ENCODE results near the gene KIFC3.
"Not testable (repeated sequence)": the region's sequence is repeated elsewhere in the genome, so short reads cannot be mapped to it uniquely, and the experiment has no call there.

Gene KIFC3

DNA sequence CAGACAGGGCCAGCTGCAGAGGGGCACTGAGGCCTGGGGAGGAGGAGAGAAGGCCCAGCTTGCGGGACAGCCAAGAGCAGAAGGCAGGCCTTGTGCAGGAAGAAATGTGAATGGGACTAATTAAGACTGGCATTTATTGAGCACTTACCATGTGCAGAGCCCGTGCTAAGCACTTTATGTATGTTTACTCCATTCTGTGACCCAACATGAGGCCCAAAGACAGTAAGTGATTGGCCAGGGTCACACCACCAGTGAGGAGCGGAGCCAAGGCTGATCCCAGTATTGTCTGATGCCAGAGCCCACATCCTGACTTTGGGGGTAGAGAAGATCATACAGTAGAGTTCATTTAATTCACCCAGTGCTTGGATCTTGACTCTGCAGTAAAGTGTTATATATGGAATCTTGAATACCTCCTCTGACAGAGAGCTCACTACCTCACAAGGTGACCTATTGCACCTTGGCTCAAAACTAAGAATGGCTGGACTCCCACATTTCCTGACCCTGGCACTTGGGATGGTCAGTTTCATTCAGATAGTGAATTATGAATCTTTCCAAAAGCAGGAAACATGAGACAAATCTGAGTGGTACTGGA, 53.1 kb downstream of the KIFC3 start:
- no peaks in the 10 kb centered on the region for H3K4me1 ChIP-seq (ENCODE audit: control insufficient read depth in 5 of 5, insufficient read depth in 5 of 5, low read length in 5 of 5)
- H3K9ac ChIP-seq (ENCODE audit: low read length in 5 of 5) = no peak overlapping the region
- H3K4me3 ChIP-seq (ENCODE audit: low read depth in 1 of 5, low read length in 5 of 5) = no peak overlapping the region
- no peak overlapping the region for H3K27ac ChIP-seq (ENCODE audit: low read depth, low read length)
- H3K27me3 ChIP-seq (ENCODE audit: control insufficient read depth in 5 of 5, insufficient read depth in 4 of 5, low read length in 5 of 5) = no peaks in the 10 kb centered on the region
- no peaks in the 10 kb centered on the region for H3K9me3 ChIP-seq (ENCODE audit: control insufficient read depth in 5 of 5, low read length in 5 of 5)
- H3K36me3 ChIP-seq (ENCODE audit: control insufficient read depth in 5 of 5, insufficient read depth in 5 of 5, low read length in 5 of 5) = peaks cover 0 to 65% (median 36%) of the 10 kb centered on the region in 5 donors

DNA sequence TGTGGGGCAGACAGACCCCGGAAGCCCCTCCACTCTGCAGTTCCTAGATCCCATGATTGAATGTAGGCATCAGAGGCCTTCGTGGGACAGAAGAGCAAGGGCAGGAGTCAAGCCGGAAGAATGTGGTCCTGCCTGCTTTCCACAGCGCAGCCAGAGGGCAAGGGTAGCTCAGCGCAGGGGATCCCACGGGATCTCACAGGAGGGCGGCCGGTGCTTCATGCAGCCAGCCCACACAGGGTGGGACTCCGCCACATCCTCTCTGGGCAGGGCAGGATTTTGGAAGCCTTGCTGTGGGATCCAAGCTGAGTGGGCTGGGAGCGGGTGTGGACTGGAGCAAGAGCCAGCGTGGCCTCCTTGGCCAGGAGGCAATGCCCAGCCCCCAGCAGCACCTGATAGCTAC, 53.7 kb downstream of the KIFC3 start:
- no peaks in the 10 kb centered on the region for H3K9me3 ChIP-seq (ENCODE audit: control insufficient read depth in 5 of 5, low read length in 5 of 5)
- no peaks in the 10 kb centered on the region for H3K27me3 ChIP-seq (ENCODE audit: control insufficient read depth in 5 of 5, insufficient read depth in 4 of 5, low read length in 5 of 5)
- peaks cover 0 to 67% (median 36%) of the 10 kb centered on the region in 5 donors for H3K36me3 ChIP-seq (ENCODE audit: control insufficient read depth in 5 of 5, insufficient read depth in 5 of 5, low read length in 5 of 5)
- H3K9ac ChIP-seq (ENCODE audit: low read length in 5 of 5) = no peak overlapping the region
- no peak overlapping the region for H3K27ac ChIP-seq (ENCODE audit: low read depth, low read length)
- no peaks in the 10 kb centered on the region for H3K4me1 ChIP-seq (ENCODE audit: control insufficient read depth in 5 of 5, insufficient read depth in 5 of 5, low read length in 5 of 5)
- H3K4me3 ChIP-seq (ENCODE audit: low read depth in 1 of 5, low read length in 5 of 5) = no peak overlapping the region

DNA sequence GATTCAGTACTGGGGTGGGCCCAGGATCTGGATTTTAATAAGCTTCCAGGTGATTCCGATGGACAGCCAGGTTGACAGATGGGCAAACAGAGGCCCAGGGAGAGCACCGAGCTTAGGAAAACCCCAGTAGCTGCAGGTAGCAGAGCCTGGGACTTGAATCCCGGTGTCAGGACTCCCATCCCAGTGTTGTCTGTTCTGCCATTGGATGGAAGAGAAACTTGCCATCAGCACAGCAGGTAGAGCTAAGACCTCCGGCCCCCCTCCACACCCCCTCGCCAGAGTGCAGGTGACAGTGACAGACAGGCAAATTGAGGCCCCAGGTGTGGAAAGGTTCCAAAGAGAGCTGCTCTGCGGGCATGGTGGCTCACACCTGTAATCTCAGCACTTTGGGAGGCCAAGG, 54.3 kb downstream of the KIFC3 start:
- Histone ChIP-seq H3K27ac (ENCODE audit: low read depth, low read length) (no peak overlapping the region), H3K27me3 (ENCODE audit: control insufficient read depth in 5 of 5, insufficient read depth in 4 of 5, low read length in 5 of 5) (no peaks in the 10 kb centered on the region), H3K4me1 (ENCODE audit: control insufficient read depth in 5 of 5, insufficient read depth in 5 of 5, low read length in 5 of 5) (no peaks in the 10 kb centered on the region), H3K9me3 (ENCODE audit: control insufficient read depth in 5 of 5, low read length in 5 of 5) (no peaks in the 10 kb centered on the region), H3K9ac (ENCODE audit: low read length in 5 of 5) (no peak overlapping the region), H3K36me3 (ENCODE audit: control insufficient read depth in 5 of 5, insufficient read depth in 5 of 5, low read length in 5 of 5) (peaks cover 0 to 64% (median 33%) of the 10 kb centered on the region in 5 donors), H3K4me3 (ENCODE audit: low read depth in 1 of 5, low read length in 5 of 5) (no peak overlapping the region)

DNA sequence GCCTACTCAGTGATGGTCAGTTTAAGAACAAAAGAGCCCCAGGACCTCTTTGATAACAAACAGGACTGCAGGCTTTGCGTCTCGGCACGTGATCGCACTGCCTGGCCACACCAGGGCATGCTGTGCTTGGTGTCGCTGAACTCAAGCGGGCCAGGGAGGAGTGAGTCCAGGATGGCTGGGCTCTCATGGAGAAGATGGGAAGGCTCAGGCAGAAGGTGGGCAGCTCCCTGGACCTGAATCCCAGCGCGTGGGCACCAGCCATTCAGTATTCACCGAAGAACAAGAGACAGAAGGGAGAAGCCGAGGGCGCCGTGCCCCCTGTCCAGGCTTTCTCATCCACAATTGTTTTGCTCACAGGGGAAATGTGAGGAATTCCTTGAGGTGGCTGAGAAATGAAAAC, 54.8 kb downstream of the KIFC3 start:
- Histone ChIP-seq H3K9me3 (ENCODE audit: control insufficient read depth in 5 of 5, low read length in 5 of 5) (no peaks in the 10 kb centered on the region), H3K4me1 (ENCODE audit: control insufficient read depth in 5 of 5, insufficient read depth in 5 of 5, low read length in 5 of 5) (no peaks in the 10 kb centered on the region), H3K4me3 (ENCODE audit: low read depth in 1 of 5, low read length in 5 of 5) (no peak overlapping the region), H3K27me3 (ENCODE audit: control insufficient read depth in 5 of 5, insufficient read depth in 4 of 5, low read length in 5 of 5) (no peaks in the 10 kb centered on the region), H3K36me3 (ENCODE audit: control insufficient read depth in 5 of 5, insufficient read depth in 5 of 5, low read length in 5 of 5) (peaks cover 0 to 59% (median 33%) of the 10 kb centered on the region in 5 donors), H3K27ac (ENCODE audit: low read depth, low read length) (no peak overlapping the region), H3K9ac (ENCODE audit: low read length in 5 of 5) (no peak overlapping the region)

DNA sequence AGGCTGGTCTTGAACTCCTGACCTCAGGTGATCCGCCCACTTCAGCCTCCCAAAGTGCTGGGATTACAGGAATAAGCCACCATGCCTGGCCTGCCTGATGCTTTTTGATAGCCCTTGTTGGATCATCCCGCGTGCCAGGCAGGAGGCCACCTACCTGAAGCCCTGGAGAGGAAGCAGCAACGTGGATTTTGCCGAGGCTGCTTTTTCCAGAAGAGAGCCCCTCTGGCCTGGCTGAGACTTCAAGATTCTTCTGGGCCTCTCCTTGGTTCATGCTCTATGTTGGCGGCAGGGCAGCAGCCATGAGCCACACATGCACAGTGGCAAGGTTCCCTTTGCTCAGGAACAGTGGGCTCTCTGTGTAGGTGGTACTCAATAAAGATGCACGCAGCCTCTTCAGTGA, 55.2 kb downstream of the KIFC3 start:
- no peak overlapping the region for H3K27ac ChIP-seq (ENCODE audit: low read depth, low read length)

DNA sequence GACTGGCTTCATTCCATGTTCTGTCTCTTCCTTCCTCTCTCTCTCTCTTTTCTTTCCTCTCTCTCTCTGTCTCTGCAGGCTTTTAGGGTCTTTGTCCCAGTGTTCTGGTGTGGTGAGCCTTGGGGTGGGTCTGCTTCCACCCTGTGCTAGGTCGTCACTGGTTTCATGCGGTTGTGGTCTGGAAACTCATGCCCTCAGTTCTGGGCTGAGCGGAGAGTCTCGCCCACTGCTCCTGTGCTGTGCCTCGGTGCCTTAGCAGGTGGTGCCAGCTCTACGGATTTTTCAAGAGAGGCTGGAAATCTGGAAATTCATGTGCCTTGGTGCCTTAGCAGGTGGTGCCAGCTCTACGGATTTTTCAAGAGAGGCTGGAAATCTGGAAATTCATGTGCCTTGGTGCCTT, 56.0 kb downstream of the KIFC3 start:
- peaks cover 0 to 53% (median 27%) of the 10 kb centered on the region in 5 donors for H3K36me3 ChIP-seq (ENCODE audit: control insufficient read depth in 5 of 5, insufficient read depth in 5 of 5, low read length in 5 of 5)
- not testable (repeated sequence) for H3K4me1 ChIP-seq (ENCODE audit: control insufficient read depth in 5 of 5, insufficient read depth in 5 of 5, low read length in 5 of 5); H3K9ac ChIP-seq (ENCODE audit: low read length in 5 of 5); H3K9me3 ChIP-seq (ENCODE audit: control insufficient read depth in 5 of 5, low read length in 5 of 5); H3K27ac ChIP-seq (ENCODE audit: low read depth, low read length); H3K4me3 ChIP-seq (ENCODE audit: low read depth in 1 of 5, low read length in 5 of 5); H3K27me3 ChIP-seq (ENCODE audit: control insufficient read depth in 5 of 5, insufficient read depth in 4 of 5, low read length in 5 of 5)

More for the DNA sequence above, 55.2 kb downstream of the KIFC3 start:
- Histone ChIP-seq H3K4me1 (ENCODE audit: control insufficient read depth in 5 of 5, insufficient read depth in 5 of 5, low read length in 5 of 5) (no peaks in the 10 kb centered on the region), H3K27me3 (ENCODE audit: control insufficient read depth in 5 of 5, insufficient read depth in 4 of 5, low read length in 5 of 5) (no peaks in the 10 kb centered on the region), H3K9ac (ENCODE audit: low read length in 5 of 5) (no peak overlapping the region), H3K36me3 (ENCODE audit: control insufficient read depth in 5 of 5, insufficient read depth in 5 of 5, low read length in 5 of 5) (peaks cover 0 to 59% (median 33%) of the 10 kb centered on the region in 5 donors), H3K4me3 (ENCODE audit: low read depth in 1 of 5, low read length in 5 of 5) (no peak overlapping the region), H3K9me3 (ENCODE audit: control insufficient read depth in 5 of 5, low read length in 5 of 5) (no peaks in the 10 kb centered on the region)

DNA sequence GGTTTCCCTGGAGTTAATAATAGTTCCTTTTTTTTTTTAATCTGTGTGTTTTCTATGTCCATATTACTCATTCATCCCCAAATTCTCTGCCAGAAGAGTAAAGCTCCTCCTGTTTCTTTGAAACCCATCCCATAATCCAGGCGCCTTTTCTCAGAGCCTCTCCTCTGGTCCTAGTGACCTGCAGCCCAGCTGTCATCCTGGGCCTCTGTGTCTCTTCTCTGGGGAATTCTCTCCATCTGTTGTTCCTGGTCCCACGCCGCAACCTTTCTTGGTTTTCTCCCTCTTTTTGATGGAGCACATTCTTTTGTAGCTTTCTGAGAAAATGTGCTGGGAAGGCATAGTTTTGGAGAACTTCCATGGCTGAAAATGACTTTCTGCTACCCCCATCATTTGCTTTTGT, 56.5 kb downstream of the KIFC3 start:
- Histone ChIP-seq H3K4me3 (ENCODE audit: low read depth in 1 of 5, low read length in 5 of 5) (no peak overlapping the region), H3K27ac (ENCODE audit: low read depth, low read length) (no peak overlapping the region)

DNA sequence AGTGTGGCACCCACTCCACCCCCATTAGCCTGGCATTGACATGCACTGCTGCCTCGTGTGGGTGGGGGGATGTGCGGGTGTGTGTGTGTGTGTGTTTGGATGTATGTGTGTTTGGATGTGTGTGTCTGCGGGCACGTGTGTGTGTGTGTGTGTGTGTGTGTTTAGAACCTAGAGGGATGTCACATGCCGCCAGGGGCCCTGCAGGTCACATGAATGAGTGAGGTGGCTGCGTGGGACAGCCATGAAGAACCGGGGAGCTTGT, 57.7 kb downstream of the KIFC3 start:
- H3K9me3 ChIP-seq (ENCODE audit: control insufficient read depth in 5 of 5, low read length in 5 of 5) = no peaks in the 10 kb centered on the region
- H3K4me3 ChIP-seq (ENCODE audit: low read depth in 1 of 5, low read length in 5 of 5) = no peak overlapping the region
- H3K27ac ChIP-seq (ENCODE audit: low read depth, low read length) = no peak overlapping the region
- peaks cover 0 to 47% (median 18%) of the 10 kb centered on the region in 5 donors for H3K36me3 ChIP-seq (ENCODE audit: control insufficient read depth in 5 of 5, insufficient read depth in 5 of 5, low read length in 5 of 5)
- H3K27me3 ChIP-seq (ENCODE audit: control insufficient read depth in 5 of 5, insufficient read depth in 4 of 5, low read length in 5 of 5) = no peaks in the 10 kb centered on the region
- no peaks in the 10 kb centered on the region for H3K4me1 ChIP-seq (ENCODE audit: control insufficient read depth in 5 of 5, insufficient read depth in 5 of 5, low read length in 5 of 5)
- H3K9ac ChIP-seq (ENCODE audit: low read length in 5 of 5) = no peak overlapping the region

More for the DNA sequence above, 56.5 kb downstream of the KIFC3 start:
- no peaks in the 10 kb centered on the region for H3K4me1 ChIP-seq (ENCODE audit: control insufficient read depth in 5 of 5, insufficient read depth in 5 of 5, low read length in 5 of 5)
- no peaks in the 10 kb centered on the region for H3K27me3 ChIP-seq (ENCODE audit: control insufficient read depth in 5 of 5, insufficient read depth in 4 of 5, low read length in 5 of 5)
- no peaks in the 10 kb centered on the region for H3K9me3 ChIP-seq (ENCODE audit: control insufficient read depth in 5 of 5, low read length in 5 of 5)
- H3K36me3 ChIP-seq (ENCODE audit: control insufficient read depth in 5 of 5, insufficient read depth in 5 of 5, low read length in 5 of 5) = peaks cover 0 to 47% (median 21%) of the 10 kb centered on the region in 5 donors
- no peak overlapping the region for H3K9ac ChIP-seq (ENCODE audit: low read length in 5 of 5)

DNA sequence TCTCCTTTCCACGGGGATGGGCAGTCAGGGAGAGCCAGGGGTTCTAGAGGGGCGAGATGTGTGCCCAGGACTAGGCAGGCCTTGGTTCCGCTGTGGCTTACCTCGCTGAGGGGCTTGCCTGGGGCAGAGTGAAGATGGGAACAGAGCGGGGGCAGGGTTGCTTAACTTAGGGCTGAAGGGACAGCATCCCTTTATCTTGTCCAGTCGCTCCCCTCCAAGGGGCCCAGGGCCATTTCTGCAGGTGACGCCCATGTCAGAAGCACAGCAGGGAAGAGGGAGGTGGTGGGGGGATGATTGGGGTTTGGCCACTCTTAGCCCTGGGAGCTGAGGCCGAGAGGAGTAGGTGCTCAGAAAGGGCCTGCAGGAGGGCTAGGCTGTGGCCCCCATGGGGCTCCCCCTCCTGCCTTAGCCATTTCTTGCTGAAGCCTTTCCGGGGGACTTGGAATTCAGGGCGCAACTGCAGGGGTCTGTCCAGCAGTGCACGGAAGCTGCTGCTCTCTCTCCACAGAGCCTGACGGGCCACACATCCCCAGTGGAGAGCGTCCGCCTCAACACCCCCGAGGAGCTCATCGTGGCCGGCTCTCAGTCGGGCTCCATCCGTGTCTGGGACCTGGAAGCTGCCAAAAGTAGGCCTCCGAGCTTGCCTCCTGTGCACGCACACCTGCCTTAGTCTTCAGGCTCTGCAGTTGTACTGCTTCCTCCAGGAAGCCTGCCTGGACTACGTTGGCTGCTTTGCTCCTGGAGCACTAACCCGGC, 58.2 kb downstream of the KIFC3 start:
- no peak overlapping the region for H3K27ac ChIP-seq (ENCODE audit: low read depth, low read length)
- no peaks in the 10 kb centered on the region for H3K9me3 ChIP-seq (ENCODE audit: control insufficient read depth in 5 of 5, low read length in 5 of 5)
- no peaks in the 10 kb centered on the region for H3K27me3 ChIP-seq (ENCODE audit: control insufficient read depth in 5 of 5, insufficient read depth in 4 of 5, low read length in 5 of 5)
- H3K9ac ChIP-seq (ENCODE audit: low read length in 5 of 5) = no peak overlapping the region
- peaks cover 0 to 47% (median 18%) of the 10 kb centered on the region in 5 donors for H3K36me3 ChIP-seq (ENCODE audit: control insufficient read depth in 5 of 5, insufficient read depth in 5 of 5, low read length in 5 of 5)
- no peaks in the 10 kb centered on the region for H3K4me1 ChIP-seq (ENCODE audit: control insufficient read depth in 5 of 5, insufficient read depth in 5 of 5, low read length in 5 of 5)
- no peak overlapping the region for H3K4me3 ChIP-seq (ENCODE audit: low read depth in 1 of 5, low read length in 5 of 5)

DNA sequence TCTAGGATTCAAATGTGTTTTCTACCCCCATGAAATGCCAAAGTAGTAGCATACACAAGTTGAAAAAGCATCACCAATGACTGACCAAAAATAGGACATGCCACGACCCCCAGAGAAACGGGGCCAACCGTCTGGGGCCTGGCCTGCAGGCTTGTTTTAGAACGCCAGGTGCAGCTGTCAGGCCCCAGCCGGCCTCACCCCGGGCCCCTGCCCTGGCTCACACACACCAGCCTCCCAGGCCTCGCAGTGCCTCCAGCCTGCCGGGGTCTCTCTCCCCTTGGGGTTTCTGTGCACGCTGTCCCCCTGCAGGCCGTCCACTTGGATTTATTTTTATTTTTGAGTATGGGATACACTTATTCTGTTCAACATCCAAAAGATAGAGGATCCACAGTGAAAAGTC, 58.8 kb downstream of the KIFC3 start:
- Histone ChIP-seq H3K36me3 (ENCODE audit: control insufficient read depth in 5 of 5, insufficient read depth in 5 of 5, low read length in 5 of 5) (peaks cover 0 to 42% (median 18%) of the 10 kb centered on the region in 5 donors), H3K27ac (ENCODE audit: low read depth, low read length) (no peak overlapping the region), H3K4me1 (ENCODE audit: control insufficient read depth in 5 of 5, insufficient read depth in 5 of 5, low read length in 5 of 5) (no peaks in the 10 kb centered on the region), H3K9me3 (ENCODE audit: control insufficient read depth in 5 of 5, low read length in 5 of 5) (no peaks in the 10 kb centered on the region), H3K27me3 (ENCODE audit: control insufficient read depth in 5 of 5, insufficient read depth in 4 of 5, low read length in 5 of 5) (no peaks in the 10 kb centered on the region), H3K9ac (ENCODE audit: low read length in 5 of 5) (no peak overlapping the region), H3K4me3 (ENCODE audit: low read depth in 1 of 5, low read length in 5 of 5) (no peak overlapping the region)

All from subcutaneous abdominal adipose tissue (tissue), 5 donors.